A673 (cell line): ENCODE results near the gene AP2A1. TPM values are rescaled to one million over a fixed set of nuclear protein-coding genes. Genes with fewer than 3 reads are reported as not detected.

Experiments used
- BruUV-seq: library from RNA; stranded (reverse); fragments of 400-500 nt; replicated peaks from 2 replicates; lab custom pipeline; 2021; lab: Mats Ljungman, UMichigan
- CTCF ChIA-PET: fragments of 300-600 bp; sonication (Branson Sonifier 250); formaldehyde crosslinking; loops from one replicate; lab custom pipeline; 2022; ENCODE audit warnings: antibody characterized with exemption; lab: Charles Lee
- POLR2A ChIA-PET: fragments of 300-600 bp; sonication (Branson Sonifier 250); formaldehyde crosslinking; loops from one replicate; lab custom pipeline; 2022; ENCODE audit warnings: antibody characterized with exemption; ENCODE audit not compliant: low non-redundant PET; lab: Charles Lee
- DNase-seq: peaks from one replicate; pipeline ENCODE4 v3.0.0-alpha.2; 2015; ENCODE audit warnings: low spot score
- H3K27ac ChIP-seq: fragments of 200-600 bp; sonication (generic); 2 replicates; pipeline ENCODE4 v1.5.1; 2016; ENCODE audit warnings: mixed run types, low read depth, mild to moderate bottlenecking, mixed read lengths, antibody characterized with exemption, low read length; ENCODE audit not compliant: poor library complexity, severe bottlenecking
- H3K27me3 ChIP-seq: fragments of 200-600 bp; sonication (generic); replicated peaks from 2 replicates; pipeline ENCODE4 v1.6.1; 2017; ENCODE audit warnings: mixed run types, low read depth, mild to moderate bottlenecking, mixed read lengths, antibody characterized with exemption, low read length; ENCODE audit not compliant: insufficient read depth, poor library complexity
- H3K36me3 ChIP-seq: fragments of 200-600 bp; sonication (generic); 2 replicates; pipeline ENCODE4 v1.6.1; 2016; ENCODE audit warnings: mixed run types, mild to moderate bottlenecking, mixed read lengths, antibody characterized with exemption, low read length; ENCODE audit not compliant: insufficient read depth, poor library complexity, severe bottlenecking
- H3K4me1 ChIP-seq: fragments of 200-600 bp; sonication (generic); 2 replicates; pipeline ENCODE4 v1.6.1; 2017; ENCODE audit warnings: mixed run types, mild to moderate bottlenecking, mixed read lengths, antibody characterized with exemption, low read length; ENCODE audit not compliant: insufficient read depth, poor library complexity, severe bottlenecking
- H3K4me3 ChIP-seq: fragments of 200-600 bp; sonication (generic); 2 replicates; pipeline ENCODE4 v1.5.1; 2016; ENCODE audit warnings: low read depth, mixed run types, mild to moderate bottlenecking, mixed read lengths, low read length; ENCODE audit not compliant: poor library complexity, severe bottlenecking
- H3K9me3 ChIP-seq: fragments of 200-600 bp; sonication (generic); 2 replicates; pipeline ENCODE4 v1.6.1; 2016; ENCODE audit warnings: mixed run types, low read depth, mild to moderate bottlenecking, mixed read lengths, antibody characterized with exemption, low read length; ENCODE audit not compliant: poor library complexity, severe bottlenecking
- CTCF ChIP-seq: fragments of 300-800, 200-600 bp; sonication (generic); conservative IDR thresholded peaks from 2 replicates; pipeline ENCODE4 v1.5.1; 2017; ENCODE audit warnings: low read depth, mild to moderate bottlenecking, antibody characterized with exemption, low read length, moderate library complexity, mixed read lengths
- EZH2 ChIP-seq: fragments of 200-600 bp; sonication (generic); IDR thresholded peaks from 2 replicates; pipeline ENCODE4 v1.6.1; 2017; ENCODE audit warnings: borderline replicate concordance, low read depth, mild to moderate bottlenecking, mixed read lengths, antibody characterized with exemption, low read length; ENCODE audit not compliant: poor library complexity, severe bottlenecking
- intact Hi-C: fragments of 100-400 bp; cut with micrococcal nuclease; formaldehyde crosslinking; loops from one replicate; pipeline ENCODE4 v1.10.0; 2022; ENCODE audit not compliant: unreplicated experiment
- total RNA-seq: library from RNA; stranded (reverse); gene quantifications from 2 replicates; pipeline ENCODE4 v1.2.3, GENCODE V29; 2021

AP2A1 gene
- total RNA-seq, 1 experiment from 2014 or later: 80.1 TPM

GRCh38 chr19:49816590-49816989 is 49.8 kb downstream of the AP2A1 start:
- TF ChIP-seq EZH2: no peak
- no peak for TF ChIP-seq CTCF
- H3K4me3 ChIP-seq: peak overlapping the region; percentile 88
- H3K4me1 ChIP-seq: peaks cover 12% of the 10 kb centered on the region
- no peaks in the 10 kb centered on the region for H3K27me3 ChIP-seq
- H3K9me3 ChIP-seq: no peaks in the 10 kb centered on the region
- intact Hi-C loops: no loop called here
- no peak for DNase-seq
- peak overlapping the region; percentile 93 for H3K27ac ChIP-seq
- peaks cover 6% of the 10 kb centered on the region for H3K36me3 ChIP-seq
- BruUV-seq: no TSS peak
- ChIA-PET CTCF (no interaction called here), POLR2A (no interaction called here)

- POLR2A ChIA-PET: interaction anchor here (0.7 kb wide), 1 partner anchor 324 kb away, joined by 3 read pairs; no protein-coding TSS in a partner anchor
Observed at GRCh38 chr19:49817964-49818648, 51.3 kb downstream of the AP2A1 start, which contains the start of gene MED25. MED25 (plus strand) TSS chr19:49818289; CDS start chr19:49818342, 53 bp downstream.

More at GRCh38 chr19:49817964-49818648, 51.3 kb downstream of the AP2A1 start, which contains the start of gene MED25:
- intact Hi-C loops: no loop called here
- H3K9me3 ChIP-seq: no peaks in the 10 kb centered on the region
- H3K4me3 ChIP-seq: peak within 1 kb of the TSS; percentile 88
- H3K36me3 ChIP-seq: peaks cover 10% of the 10 kb centered on the region
- no TSS peak for BruUV-seq
- DNase-seq: peak; percentile 91
- CTCF ChIA-PET: interaction anchor here (0.6 kb wide), 1 partner anchor 158 kb away, joined by 3 read pairs; no protein-coding TSS in a partner anchor
- H3K27me3 ChIP-seq: no peaks in the 10 kb centered on the region
- H3K4me1 ChIP-seq: peaks cover 12% of the 10 kb centered on the region
- TF ChIP-seq EZH2 (no peak), CTCF (0 out of 2 replicates have a peak, but pooled peaks have one; percentile 10)
- peak within 1 kb of the TSS; percentile 93 for H3K27ac ChIP-seq
